Cardiac septum (tissue), 1 donor: Measurements from ENCODE around the gene STAC. TPM values are rescaled to one million over a fixed set of nuclear protein-coding genes. Genes with fewer than 3 reads are reported as not detected.
"Not testable (repeated sequence)": the region's sequence is repeated elsewhere in the genome, so short reads cannot be mapped to it uniquely, and the experiment has no call there.

Source experiments
- DNase-seq: peaks from one replicate; pipeline ENCODE4 v3.0.0-alpha.2; 2020; ENCODE audit warnings: low spot score
- intact Hi-C: fragments of 100-400 bp; cut with DNase I; formaldehyde crosslinking; loops from one replicate; pipeline ENCODE4 v1.14.0; 2022
- total RNA-seq: library from RNA; stranded (reverse); fragmentation: NEBNext Ultra II Directional; extraction: Animal tissue kit (Norgen Biotek cat#: 25700); gene quantifications from one replicate; pipeline ENCODE4 v1.2.1, GENCODE V29; 2021
- donor health status: DM: no; HTN: no; CAD: no.

The STAC gene
- total RNA-seq, 1 donor from 2014 or later = 0.51 TPM

DNA sequence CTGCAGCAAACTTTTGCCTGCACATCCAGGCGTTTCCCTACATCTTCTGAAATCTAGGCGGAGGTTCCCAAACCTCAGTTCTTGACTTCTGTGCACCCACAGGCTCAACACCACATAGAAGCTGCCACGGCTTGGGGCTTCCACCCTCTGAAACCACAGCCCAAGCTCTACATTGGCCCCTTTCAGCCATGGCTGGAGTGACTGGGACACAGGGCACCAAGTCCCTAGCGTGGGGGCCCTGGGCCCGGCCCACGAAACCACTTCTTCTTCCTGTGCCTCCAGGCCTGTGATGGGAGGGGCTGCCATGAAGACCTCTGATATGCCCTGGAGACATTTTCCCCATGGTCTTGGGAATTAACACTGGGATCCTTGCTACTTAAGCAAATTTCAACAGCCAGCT lies 91.7 kb downstream of the STAC start:
- DNase-seq, intact Hi-C loops: not testable (repeated sequence)

DNA sequence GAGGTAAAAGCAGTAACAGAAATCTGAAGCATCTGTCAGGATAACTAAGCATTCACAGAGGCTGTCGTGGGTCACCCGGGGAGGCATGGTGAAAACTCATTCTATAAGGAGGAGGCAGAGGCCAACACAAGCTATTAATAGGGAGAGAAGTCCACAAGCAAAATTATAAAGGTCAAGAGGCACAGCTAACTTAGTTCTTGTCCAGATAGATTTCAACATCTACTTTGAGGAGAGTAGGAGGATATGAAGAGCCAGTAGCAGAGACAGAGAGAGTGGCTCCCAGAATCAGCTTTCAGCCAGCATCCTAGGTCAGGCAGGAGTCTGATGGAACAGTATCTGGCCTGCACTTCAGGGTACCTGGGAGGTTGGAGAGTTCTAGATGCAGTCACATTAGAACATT lies 95.3 kb downstream of the STAC start:
- no peak for DNase-seq
- intact Hi-C loops = no loop called here

DNA sequence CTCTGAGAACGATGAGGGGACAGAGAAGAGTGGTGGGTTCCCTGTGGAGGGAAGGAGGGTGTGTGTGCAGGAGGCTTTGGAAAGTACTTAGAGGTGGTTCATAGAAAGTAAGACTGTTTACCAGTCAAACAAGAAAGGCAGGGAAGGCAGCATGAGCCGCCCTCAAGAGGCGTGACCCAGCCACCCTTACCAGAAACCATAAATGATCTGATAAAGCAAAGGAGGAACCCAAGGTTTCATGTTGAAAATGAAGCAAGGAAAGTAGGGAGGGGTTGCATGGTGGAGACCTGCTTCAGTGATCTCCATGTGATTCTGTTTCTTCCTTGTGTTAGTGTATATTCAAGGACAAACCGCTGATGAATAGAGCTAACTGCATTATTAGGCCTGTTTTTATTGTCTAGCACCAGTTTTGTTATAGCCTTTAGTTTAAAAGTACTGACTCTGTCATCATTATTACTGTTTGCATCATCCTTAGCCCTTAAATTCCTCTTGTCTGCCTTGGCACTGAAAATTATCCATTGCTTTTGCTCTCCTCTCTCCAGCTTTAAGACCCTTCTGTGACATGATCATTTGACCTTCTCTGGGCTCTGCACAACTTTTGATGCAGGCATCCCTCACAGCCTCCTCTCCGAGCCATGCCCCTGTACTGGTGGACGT lies 96.1 kb downstream of the STAC start:
- intact Hi-C loops = no loop called here
- no peak for DNase-seq

DNA sequence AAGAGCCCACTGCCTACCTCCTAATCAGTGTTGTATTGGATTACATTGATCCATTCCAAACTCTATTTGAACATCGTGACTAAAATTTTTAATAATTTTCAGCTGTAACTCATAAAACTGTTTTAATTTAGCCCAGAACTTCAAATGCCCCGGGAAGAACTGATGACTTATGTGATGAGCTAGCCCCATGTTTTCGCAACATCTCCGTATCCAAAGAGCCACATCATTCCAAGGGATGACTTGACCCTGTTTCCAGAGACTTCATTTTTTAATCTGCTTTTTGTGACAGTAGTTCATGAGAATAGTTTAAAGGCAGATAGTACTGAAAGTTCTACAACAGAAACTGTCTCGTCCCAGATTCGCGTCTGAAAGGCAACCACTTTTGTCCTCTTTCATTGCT lies 97.4 kb downstream of the STAC start:
- DNase-seq = no peak
- intact Hi-C loops = no loop called here

DNA sequence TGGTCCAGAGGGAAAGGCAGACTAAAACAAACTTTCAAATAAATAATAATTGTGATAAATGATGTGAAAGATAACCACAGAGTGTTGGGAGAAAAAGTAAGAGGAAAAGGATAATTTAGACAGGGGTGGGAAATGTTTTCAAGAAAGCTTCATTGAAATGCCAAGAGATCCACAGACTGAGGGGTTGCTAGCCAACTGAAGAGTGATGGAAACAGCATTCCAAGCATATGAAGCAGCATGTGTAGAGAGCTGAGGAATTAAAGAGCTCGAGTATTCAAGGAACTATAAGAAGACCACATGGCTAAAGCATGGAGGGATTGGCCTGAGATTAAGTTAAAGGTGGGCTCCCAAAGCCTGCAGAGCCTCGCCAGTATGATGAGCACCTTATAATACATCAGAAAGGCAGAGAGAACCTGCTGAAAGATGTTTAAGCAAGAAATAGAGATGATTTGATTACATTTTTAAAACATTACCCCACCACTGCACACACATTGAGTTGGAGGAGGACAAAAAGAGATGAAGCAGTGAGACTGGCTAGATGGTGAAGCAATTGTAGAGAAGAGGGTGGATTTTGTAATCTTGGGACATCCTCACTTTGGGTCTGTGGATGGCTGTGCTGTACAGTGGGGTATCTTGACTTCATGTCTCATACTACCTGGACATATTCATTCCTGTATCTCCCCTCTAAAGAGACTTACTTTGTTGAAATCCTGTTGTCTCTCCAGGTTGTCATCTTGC lies 100.8 kb downstream of the STAC start:
- intact Hi-C loops = no loop called here
- DNase-seq = no peak

DNA sequence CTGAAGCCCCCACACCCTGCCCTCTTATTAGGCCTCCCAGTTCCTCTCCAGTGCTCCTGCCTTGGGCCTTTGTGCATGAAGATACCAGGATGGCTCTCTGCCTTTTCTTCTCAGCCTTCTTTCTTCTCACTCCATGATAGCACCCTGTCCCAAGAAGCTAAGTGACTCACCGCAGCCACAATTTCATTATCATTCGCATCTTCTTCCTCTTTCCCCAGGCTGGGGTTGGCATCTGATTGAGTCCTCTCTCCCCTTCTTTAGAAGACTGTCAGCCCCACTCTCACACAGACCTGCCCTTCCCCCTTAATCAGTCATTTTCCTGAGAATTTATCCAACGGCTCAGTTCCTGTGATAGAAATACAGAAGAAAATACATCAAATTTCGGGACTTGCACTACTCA lies 102.0 kb downstream of the STAC start:
- intact Hi-C loops = no loop called here
- DNase-seq = no peak

DNA sequence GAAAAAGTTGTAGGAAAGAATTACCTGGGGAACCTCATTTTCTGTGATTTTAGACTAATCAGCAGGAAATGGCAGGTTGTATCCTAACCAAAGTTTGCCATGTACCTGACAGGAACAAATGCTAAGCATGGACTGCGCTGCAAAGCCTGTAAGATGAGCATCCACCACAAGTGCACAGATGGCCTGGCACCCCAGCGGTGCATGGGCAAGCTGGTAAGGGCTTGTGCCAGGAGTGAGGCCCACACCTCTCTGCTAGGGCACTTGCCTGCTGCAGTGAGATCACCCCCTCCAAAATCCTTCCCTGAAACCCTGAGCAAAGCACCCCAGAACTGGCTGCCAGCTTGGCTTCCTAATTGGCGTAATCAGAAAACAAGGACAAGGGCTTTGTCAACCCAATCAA lies 102.6 kb downstream of the STAC start:
- no peak for DNase-seq
- intact Hi-C loops = no loop called here

DNA sequence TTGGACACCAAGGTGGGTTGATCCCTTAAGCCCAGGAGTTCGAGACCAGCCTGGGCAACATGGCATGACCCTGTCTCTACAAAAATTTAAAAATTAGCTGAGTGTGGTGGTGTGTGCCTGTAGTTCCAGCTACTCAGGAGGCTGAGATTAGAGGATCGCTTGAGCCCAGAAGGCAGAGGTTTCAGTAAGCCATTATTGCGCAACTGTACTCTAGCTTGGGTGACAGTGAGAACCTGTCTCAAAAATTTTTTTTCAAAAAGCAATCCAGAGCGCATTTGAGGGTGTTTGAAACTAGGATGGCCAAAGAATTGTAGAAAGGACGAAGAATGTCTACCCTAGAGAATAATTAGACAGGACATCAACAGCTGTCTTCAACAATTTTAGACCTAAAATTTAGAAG lies 103.4 kb downstream of the STAC start:
- no peak for DNase-seq
- intact Hi-C loops = no loop called here

DNA sequence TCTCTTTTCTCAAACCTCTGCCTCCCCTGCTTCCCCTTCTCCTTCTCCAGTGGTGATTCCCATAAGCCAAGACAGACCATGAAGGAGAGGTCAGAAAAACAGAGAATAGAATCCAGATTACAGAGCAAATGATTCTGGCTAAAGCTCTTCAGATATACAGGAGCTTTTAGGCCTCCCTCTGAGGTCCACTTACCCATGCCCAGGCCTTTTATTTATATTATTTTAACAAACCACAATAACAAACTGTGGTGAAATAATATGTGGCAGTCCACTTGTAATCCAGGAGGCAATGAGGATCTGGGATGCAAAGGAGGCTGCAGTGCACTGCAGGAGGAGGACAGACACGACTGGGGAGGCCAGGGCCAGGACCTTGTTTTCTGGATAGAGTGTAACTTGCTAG lies 104.1 kb downstream of the STAC start:
- intact Hi-C loops = no loop called here
- no peak for DNase-seq

DNA sequence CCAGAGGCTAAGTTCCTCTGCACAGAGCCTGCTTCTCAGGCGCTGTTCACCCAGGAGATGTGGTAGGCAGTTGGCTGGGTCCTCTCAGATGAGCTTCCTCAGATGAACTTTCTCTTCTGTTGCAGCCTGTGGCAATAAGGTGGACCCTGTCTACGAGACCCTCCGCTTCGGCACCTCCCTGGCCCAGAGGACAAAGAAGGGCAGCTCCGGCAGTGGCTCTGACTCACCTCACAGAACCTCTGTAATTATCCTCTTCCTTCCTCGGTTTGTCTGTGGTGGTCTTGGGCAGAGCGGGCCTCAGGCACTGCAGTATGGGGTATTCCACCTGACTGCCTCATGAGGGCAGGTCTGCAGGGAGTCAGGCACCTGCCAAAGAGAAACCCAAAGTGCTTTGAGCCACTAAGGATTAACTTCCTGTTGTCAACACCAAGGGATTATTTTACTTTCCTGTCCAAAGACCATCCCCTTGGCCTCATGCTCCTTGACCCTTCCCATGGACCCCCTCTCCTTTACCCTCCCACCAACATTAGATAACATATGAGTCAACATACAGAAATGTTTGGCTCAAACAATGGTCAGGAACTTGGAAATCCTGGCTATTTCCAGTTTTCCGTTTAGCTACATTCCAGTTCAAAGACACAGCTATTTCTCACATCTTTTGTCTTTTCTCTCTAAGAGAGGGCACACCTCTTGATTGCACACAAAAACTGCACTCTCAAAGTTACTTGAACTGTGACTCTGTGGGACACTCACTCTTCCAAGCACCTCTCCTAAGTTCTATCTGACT lies 105.9 kb downstream of the STAC start:
- no peak for DNase-seq
- intact Hi-C loops = no loop called here

DNA sequence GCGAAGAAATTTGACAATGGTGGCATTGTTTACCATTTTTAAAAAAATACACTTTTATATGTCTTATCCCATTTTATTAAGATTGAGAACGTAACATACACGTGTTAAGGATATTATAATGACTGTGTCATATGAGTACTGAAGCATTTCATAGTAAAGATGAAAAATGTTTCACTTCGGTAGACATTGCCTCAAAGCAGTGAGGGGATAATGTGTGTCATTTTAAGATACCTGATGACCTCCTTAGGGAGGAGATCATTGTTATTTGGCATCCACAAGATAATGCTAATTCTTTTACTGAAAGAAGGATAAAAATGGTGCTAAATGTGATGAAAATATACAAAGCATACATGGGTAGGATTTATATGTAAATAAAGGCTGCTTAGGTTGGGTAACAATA lies 107.3 kb downstream of the STAC start:
- intact Hi-C loops = no loop called here

DNA sequence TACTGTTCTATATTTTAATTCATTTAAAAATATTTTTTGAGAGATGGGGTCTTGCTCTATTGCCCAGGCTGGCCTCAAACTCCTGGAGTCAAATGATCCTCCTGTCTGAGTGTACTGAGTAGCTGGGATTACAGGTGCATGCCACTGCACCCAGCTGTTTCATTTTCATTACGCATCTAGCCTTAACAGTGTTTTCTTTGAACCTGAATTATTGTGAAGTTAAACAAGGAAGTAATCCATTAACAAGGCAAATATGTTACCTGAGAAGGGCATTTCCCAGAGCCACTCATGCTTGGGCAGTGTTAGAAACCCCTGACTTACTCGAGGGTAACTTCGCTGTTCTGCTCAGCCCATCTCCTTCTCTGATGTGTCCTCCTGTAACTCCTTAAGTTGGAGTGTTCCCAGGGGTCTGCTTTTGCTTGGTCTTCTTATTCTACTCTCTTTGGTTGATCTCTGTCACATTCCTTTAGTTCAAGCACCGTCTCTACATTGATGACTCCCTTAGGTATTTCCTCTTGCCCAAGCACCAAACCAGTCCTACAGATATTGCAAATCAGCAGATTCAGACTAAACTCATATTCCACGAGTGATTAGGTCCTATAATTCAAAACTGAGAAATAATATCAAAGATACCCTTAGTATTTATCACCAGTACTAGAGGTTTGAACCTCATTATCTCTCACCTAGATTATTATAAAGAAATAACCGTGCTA lies 107.9 kb downstream of the STAC start:
- intact Hi-C loops = no loop called here
- DNase-seq = no peak

More for the DNA sequence above, 107.3 kb downstream of the STAC start:
- no peak for DNase-seq

DNA sequence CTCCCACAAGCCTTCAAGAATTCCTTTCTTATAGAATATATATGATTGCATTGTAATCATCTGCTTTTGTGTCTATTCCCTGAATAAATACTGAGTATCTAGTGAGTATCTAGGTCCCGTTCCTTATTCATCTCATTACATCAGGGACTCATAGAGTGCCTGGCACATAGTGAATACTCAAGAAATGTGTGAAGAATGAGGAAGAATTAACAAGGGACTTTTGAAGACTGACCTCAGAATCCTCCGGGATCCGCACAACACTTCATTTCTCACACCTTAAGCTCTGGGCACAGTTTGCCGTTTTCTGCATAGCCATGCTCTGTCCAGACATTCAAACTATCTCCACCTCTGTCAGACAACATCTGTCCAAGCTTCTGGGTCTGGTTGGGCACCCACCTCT lies 108.8 kb downstream of the STAC start:
- intact Hi-C loops = no loop called here
- DNase-seq = no peak

DNA sequence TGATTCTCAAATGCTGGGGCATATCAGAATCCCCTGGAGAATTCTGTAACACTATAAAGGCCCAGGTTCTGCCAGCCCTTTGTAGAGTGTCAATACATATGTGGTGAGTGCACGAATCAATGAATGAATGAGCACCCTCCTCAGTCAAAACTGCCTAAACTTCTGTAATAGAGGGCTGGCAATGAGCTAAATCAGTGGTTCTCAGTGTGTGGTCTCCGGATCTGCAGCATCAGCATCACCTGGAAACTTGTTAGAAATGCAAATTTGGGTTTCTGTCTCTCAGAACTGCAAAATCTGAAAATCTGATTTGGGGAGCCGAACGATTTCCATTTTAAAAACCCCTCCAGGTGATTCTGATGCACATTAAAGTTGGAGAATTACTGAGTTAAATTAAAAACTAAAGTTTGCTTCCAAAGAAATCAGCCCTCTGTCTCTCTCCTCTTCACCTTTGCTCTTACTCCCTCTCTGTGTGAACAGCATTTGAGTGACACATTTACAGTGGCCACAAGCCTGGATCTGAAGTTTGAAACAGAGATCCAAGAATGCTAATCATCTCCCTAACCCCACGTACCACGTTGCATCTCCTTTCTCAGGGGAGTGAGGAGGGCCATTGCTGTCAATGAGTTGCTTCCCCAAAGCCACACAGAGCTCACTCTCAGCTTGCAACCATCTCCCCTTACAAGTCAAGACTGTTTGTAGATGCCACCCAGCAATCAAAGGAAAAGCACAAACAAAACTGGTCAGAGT lies 109.5 kb downstream of the STAC start:
- intact Hi-C loops = no loop called here
- no peak for DNase-seq

DNA sequence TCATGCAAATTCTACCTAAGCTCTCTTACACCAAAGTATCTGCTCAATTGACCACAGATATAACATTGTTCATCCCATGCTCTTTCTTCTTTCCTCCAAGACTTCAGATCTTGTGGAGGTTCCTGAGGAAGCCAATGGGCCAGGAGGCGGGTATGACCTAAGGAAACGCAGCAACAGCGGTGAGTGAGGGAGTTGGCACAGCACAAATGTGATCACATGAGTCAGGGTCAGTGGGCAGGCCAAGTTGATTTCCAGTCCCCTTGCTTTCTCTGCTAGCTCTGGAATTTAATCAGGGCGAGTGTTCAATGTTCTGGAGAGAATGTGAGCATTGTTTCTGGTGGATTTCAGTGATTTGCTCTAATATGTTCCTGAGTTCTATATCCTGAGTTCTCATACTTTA lies 112.7 kb downstream of the STAC start:
- intact Hi-C loops = no loop called here
- no peak for DNase-seq

DNA sequence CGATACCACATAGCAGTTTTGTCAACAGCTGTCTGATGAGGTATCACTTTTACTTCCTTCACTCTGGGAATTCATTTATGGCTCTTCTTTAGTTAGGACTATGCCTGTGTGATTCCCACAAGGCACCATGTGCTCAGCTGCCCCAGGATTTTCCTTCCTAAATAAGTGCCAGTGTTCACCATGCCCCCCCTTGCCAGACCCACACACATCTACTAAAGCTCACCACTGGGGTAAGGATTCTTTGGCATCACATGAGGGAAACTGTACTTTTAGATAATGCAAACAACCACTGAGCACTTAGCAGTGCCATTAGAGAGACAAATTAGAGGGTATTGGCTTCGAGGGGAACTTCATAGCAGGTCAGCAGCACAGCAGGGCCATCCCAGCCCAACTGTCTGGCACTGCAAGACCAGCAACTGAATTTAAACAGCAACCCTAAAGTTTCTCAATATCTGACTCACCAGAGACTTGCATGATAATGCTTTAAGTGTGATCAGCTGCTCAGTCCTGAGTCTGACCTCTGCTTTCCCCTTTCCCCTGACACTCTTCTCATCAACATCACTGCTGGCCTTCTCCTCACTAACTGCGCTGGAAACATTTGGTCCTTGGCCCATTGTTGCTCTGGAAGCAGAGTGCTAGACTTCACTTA lies 114.3 kb downstream of the STAC start:
- intact Hi-C loops = no loop called here
- no peak for DNase-seq

DNA sequence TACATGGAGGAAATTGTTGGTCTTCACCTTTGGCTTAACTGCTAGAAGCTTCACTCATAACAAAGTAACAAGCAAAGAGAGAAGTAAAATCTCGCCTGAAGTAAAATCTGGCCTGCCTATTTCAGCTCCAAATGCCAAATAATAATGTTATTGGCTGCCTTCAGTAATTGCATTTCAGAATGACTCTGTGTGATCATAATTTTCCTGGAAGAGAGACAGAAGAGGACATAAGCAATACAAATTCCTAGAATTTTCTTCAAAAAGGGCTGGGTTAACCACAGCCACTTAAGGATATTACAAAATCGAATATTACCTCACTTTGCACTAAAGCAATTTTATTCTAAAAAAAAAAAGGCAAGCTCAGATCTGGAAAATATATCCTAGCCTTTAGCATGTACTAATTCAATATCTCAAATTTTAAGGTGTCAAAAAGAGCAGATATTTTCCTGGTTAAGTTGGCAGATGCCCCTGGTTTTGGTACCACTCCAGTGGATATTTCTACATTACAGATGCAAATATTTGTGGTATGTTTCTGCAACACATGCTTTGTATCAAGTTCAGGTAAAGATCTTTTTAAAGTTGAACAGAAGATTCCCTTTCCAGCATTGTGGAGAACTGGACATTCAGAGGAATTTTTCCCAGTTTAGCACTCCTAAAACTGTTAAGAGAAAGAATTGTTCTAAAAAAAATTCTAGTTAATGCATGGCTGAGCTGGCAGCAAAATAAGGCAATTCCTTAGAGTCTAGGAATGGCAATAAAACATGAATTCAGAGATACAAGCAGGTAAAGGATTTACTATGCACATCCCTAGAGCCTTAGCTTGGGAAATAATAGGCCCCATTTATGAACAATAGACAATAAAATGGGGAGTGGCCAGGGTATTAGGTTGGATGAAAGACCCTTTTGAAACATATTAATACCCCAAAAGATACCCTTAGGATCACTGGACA lies 116.7 kb downstream of the STAC start:
- intact Hi-C loops = no loop called here
- DNase-seq = no peak

DNA sequence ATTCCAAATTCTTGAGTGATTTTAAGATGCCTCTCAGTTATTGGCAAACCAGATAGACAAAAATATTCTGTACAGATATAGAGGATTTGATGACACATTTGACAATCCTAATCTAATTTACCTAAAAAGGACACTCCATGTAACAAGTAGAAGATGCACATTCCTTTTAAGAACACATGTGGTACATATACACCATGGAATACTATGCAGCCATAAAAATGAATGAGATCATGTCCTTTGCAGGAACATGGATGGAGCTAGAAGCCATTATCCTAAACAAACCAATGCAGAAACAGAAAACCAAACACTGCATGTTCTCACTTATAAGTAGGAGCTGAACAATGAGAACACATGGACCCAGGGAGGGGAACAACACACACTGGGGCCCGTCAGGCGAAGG lies 119.7 kb downstream of the STAC start:
- intact Hi-C loops = not testable (repeated sequence)

More for the DNA sequence above, 119.7 kb downstream of the STAC start:
- not testable (repeated sequence) for DNase-seq
